CD4-positive, CD25-positive, alpha-beta regulatory T cell (primary cell): Measurements from ENCODE around the gene DNAJC16. TPM values are rescaled to one million over a fixed set of nuclear protein-coding genes. Genes with fewer than 3 reads are reported as not detected.
A peak's percentile ranks its signal among the peaks of the same experiment; 100 is the strongest.
"Not testable (repeated sequence)": the region's sequence is repeated elsewhere in the genome, so short reads cannot be mapped to it uniquely, and the experiment has no call there.

Source experiments
- ATAC-seq, 2 donors: fragments of 150-1000 bp; cut with Tn5 transposase; one replicate each; pipeline ENCODE4 v1.10.0; 2021; ENCODE audit warnings: low read depth in 2 of 2, moderate number of reproducible peaks in 2 of 2, moderate library complexity in 1 of 2
- DNase-seq, 3 donors: peaks; one replicate each; pipeline versions ENCODE4 v3.0.0 to v3.0.0-alpha.2; 2012 to 2022; ENCODE audit warnings: mixed read lengths in 1 of 3
- H3K27ac ChIP-seq: one replicate; pipeline ENCODE4 v1.7.0; 2013; ENCODE audit warnings: mild to moderate bottlenecking, low read length; ENCODE audit not compliant: insufficient read depth, poor library complexity, severe bottlenecking
- H3K27me3 ChIP-seq: one replicate; pipeline ENCODE4 v1.7.0; 2013; ENCODE audit warnings: low read length; ENCODE audit not compliant: control insufficient read depth, insufficient read depth
- H3K36me3 ChIP-seq: one replicate; pipeline ENCODE4 v1.7.0; 2013; ENCODE audit warnings: mild to moderate bottlenecking, low read length, moderate library complexity; ENCODE audit not compliant: control insufficient read depth, insufficient read depth
- H3K4me1 ChIP-seq: 2 replicates; pipeline ENCODE4 v1.7.0; 2013; ENCODE audit warnings: mild to moderate bottlenecking, low read length; ENCODE audit not compliant: insufficient read depth, control insufficient read depth, poor library complexity, severe bottlenecking
- H3K4me3 ChIP-seq: one replicate; pipeline ENCODE4 v1.7.0; 2013; ENCODE audit warnings: low read depth, mild to moderate bottlenecking, low read length, moderate library complexity
- H3K9me3 ChIP-seq, 2 experiments: 1 replicate in 1 of 2; 2 replicates in 1 of 2; pipeline ENCODE4 v1.7.0; 2013; ENCODE audit warnings: low read length in 2 of 2, mild to moderate bottlenecking in 1 of 2, moderate library complexity in 1 of 2; ENCODE audit not compliant: control insufficient read depth in 2 of 2
- H3K27ac Mint-ChIP-seq, 3 donors: one replicate each; pipeline ENCODE4 v1.8.0; 2020 to 2022; ENCODE audit warnings: mild to moderate bottlenecking in 3 of 3, mixed read lengths in 3 of 3, moderate library complexity in 2 of 3
- H3K27me3 Mint-ChIP-seq: one replicate; pipeline ENCODE4 v1.8.0; 2022; ENCODE audit warnings: mild to moderate bottlenecking, mixed read lengths
- H3K36me3 Mint-ChIP-seq: one replicate; pipeline ENCODE4 v1.8.0; 2020; ENCODE audit warnings: mixed read lengths
- H3K4me1 Mint-ChIP-seq, 4 donors: one replicate each; pipeline ENCODE4 v1.8.0; 2020 to 2022; ENCODE audit warnings: mixed read lengths in 4 of 4, mild to moderate bottlenecking in 1 of 4
- H3K4me3 Mint-ChIP-seq, 4 donors: one replicate each; pipeline ENCODE4 v1.8.0; 2020 to 2022; ENCODE audit warnings: mild to moderate bottlenecking in 4 of 4, mixed read lengths in 4 of 4, moderate library complexity in 3 of 4
- H3K9me3 Mint-ChIP-seq, 7 donors: one replicate each; pipeline ENCODE4 v1.8.0; 2020 to 2022; ENCODE audit warnings: mixed read lengths in 7 of 7, mild to moderate bottlenecking in 3 of 7, moderate library complexity in 2 of 7
- polyA plus RNA-seq, 4 donors: library from polyadenylated mRNA; unstranded; fragments of 300-500 nt; fragmentation: Illumina TruSeq; gene quantifications; one replicate each; pipeline ENCODE4 v1.2.3, GENCODE V29; 2021
- total RNA-seq: library from RNA; stranded (reverse); gene quantifications from one replicate; pipeline ENCODE4 v1.2.3, GENCODE V29; 2022

The DNAJC16 gene
- total and polyA plus RNA-seq, 5 donors from 2014 or later: 6.5 to 17.0 (median 7.8) TPM

- not testable (repeated sequence) for H3K27ac Mint-ChIP-seq, H3K4me1 ChIP-seq, H3K9me3 Mint-ChIP-seq, DNase-seq, ATAC-seq, H3K27me3 ChIP-seq, H3K27me3 Mint-ChIP-seq, H3K4me1 Mint-ChIP-seq, H3K4me3 Mint-ChIP-seq, H3K4me3 ChIP-seq, H3K27ac ChIP-seq, H3K36me3 ChIP-seq, H3K9me3 ChIP-seq
- H3K36me3 Mint-ChIP-seq: peaks cover 35% of the 10 kb centered on the region
Observed at GRCh38 chr1:15484443-15484842, 42.2 kb upstream of the DNAJC16 start.

- no peak overlapping the region for H3K27ac Mint-ChIP-seq
- Histone ChIP-seq H3K36me3 (no peaks in the 10 kb centered on the region), H3K4me3 (no peak overlapping the region), H3K9me3 (no peaks in the 10 kb centered on the region), H3K27ac (no peak overlapping the region), H3K4me1 (no peaks in the 10 kb centered on the region), H3K27me3 (no peaks in the 10 kb centered on the region)
- H3K9me3 Mint-ChIP-seq: no peaks in the 10 kb centered on the region
- H3K4me1 Mint-ChIP-seq: peaks cover 0 to 3% (median 2%) of the 10 kb centered on the region in 4 donors
- no peaks in the 10 kb centered on the region for H3K27me3 Mint-ChIP-seq
- ATAC-seq: no peak
- H3K36me3 Mint-ChIP-seq: peaks cover 37% of the 10 kb centered on the region
- DNase-seq: no peak
- no peak overlapping the region for H3K4me3 Mint-ChIP-seq
Observed at GRCh38 chr1:15485636-15486035, 41.0 kb upstream of the DNAJC16 start.

DNA sequence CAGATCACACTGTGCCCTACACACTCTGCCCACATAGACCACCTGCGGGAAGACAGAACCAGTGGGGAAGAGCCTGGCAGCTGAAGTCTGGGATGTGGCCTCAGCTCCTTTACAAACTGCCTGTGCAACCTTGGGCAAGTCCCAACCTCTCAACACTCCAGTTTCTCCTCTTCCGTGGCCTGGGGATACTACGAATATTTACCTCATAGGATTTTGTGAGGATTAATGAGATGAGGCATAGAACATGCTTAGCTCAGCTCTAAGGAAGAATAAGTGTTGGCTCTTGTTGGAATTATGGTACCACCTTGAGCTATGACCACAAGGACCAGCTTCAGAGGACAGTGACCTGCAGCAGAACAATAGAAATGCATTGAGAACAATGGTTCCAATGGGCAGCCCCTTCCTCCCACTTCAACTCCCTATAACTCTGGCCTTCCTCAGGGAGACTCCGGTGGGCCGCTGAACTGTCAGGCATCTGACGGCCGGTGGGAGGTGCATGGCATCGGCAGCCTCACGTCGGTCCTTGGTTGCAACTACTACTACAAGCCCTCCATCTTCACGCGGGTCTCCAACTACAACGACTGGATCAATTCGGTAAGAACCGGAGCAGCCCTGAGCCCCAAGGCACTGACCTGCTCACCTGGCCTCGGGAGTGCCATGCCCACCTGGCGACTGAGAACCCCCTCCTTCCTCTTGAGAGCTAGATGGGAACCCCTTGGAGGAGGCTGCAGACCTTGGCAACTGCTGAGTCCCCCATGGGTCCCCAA is 39.6 kb upstream of the DNAJC16 start:
- Mint-ChIP-seq H3K36me3 (peaks cover 41% of the 10 kb centered on the region), H3K4me1 (peaks cover 0 to 12% (median 4%) of the 10 kb centered on the region in 4 donors)
- H3K9me3 Mint-ChIP-seq, H3K4me3 ChIP-seq, ATAC-seq, H3K27ac ChIP-seq, H3K27ac Mint-ChIP-seq, H3K27me3 Mint-ChIP-seq, H3K36me3 ChIP-seq, H3K27me3 ChIP-seq, H3K4me1 ChIP-seq, H3K9me3 ChIP-seq, DNase-seq, H3K4me3 Mint-ChIP-seq: not testable (repeated sequence)

- Histone ChIP-seq H3K27me3 (no peaks in the 10 kb centered on the region), H3K36me3 (no peaks in the 10 kb centered on the region), H3K9me3 (no peaks in the 10 kb centered on the region), H3K27ac (no peak overlapping the region), H3K4me1 (no peaks in the 10 kb centered on the region), H3K4me3 (no peak overlapping the region)
- peaks cover 49% of the 10 kb centered on the region for H3K36me3 Mint-ChIP-seq
- no peaks in the 10 kb centered on the region for H3K9me3 Mint-ChIP-seq
- H3K4me3 Mint-ChIP-seq: peak overlapping the region in 1 of 4 donors; percentile 27
- ATAC-seq (no peak), DNase-seq (no peak)
- H3K27ac Mint-ChIP-seq: no peak overlapping the region
- peaks cover 0 to 12% (median 4%) of the 10 kb centered on the region in 4 donors for H3K4me1 Mint-ChIP-seq
- no peaks in the 10 kb centered on the region for H3K27me3 Mint-ChIP-seq
Observed at GRCh38 chr1:15488371-15488770, 38.3 kb upstream of the DNAJC16 start.

- DNase-seq: no peak
- H3K4me3 Mint-ChIP-seq: no peak overlapping the region
- Histone ChIP-seq H3K4me1 (no peaks in the 10 kb centered on the region), H3K4me3 (no peak overlapping the region), H3K9me3 (no peaks in the 10 kb centered on the region), H3K27ac (no peak overlapping the region), H3K27me3 (no peaks in the 10 kb centered on the region), H3K36me3 (no peaks in the 10 kb centered on the region)
- H3K4me1 Mint-ChIP-seq: peaks cover 0 to 12% (median 4%) of the 10 kb centered on the region in 4 donors
- H3K27ac Mint-ChIP-seq: no peak overlapping the region
- H3K36me3 Mint-ChIP-seq: peaks cover 46% of the 10 kb centered on the region
- ATAC-seq: no peak
- H3K27me3 Mint-ChIP-seq: no peaks in the 10 kb centered on the region
- H3K9me3 Mint-ChIP-seq: no peaks in the 10 kb centered on the region
Observed at GRCh38 chr1:15489052-15489736, 37.5 kb upstream of the DNAJC16 start.

DNA sequence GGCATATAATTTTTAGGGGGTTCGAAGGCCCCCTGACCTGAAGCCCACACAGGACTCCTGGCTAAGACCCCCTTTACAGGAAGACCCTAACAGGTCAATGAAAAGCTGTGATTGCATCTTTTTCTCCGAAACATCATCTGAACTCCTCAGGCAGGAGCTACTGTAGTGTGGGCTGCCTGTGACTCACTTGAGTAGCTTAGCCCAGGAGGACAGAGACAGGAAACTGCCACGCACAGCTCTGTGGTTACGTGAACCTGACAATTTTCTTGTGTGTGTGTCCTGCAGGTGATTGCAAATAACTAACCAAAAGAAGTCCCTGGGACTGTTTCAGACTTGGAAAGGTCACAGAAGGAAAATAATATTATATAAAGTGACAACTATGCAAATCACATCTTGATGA is 35.6 kb upstream of the DNAJC16 start:
- Mint-ChIP-seq H3K36me3 (peaks cover 47% of the 10 kb centered on the region), H3K4me1 (peaks cover 0 to 12% (median 5%) of the 10 kb centered on the region in 4 donors), H3K27ac (peak overlapping the region in 2 of 3 donors; percentile 5 to 17)
- not testable (repeated sequence) for H3K27me3 ChIP-seq, H3K9me3 Mint-ChIP-seq, H3K36me3 ChIP-seq, H3K4me3 Mint-ChIP-seq, H3K9me3 ChIP-seq, H3K27ac ChIP-seq, H3K27me3 Mint-ChIP-seq, H3K4me1 ChIP-seq, H3K4me3 ChIP-seq
- DNase-seq: peak in 1 of 3 donors; percentile 56
- ATAC-seq: peak in 1 of 2 donors; percentile 64

DNA sequence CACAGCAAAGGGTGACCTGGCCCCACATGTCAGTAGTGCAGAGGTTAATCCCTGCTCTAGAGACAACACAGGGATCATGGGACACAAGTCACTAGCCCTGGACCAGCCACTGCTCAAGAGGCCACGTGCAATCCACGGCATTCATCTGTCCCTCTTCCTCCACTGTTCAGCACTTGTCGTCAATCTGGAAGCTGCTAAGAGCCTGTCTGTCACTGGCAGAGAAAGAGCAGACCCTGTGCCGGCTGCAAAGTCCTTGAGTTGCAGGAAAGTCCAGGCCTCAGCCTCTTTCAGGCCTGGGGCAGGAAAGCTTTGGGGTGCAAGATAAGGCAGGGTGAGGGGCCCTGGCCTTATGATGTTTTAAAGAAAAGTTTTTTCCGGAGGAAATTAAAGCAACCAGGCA is 34.1 kb upstream of the DNAJC16 start:
- Mint-ChIP-seq H3K27me3 (no peaks in the 10 kb centered on the region), H3K4me3 (no peak overlapping the region), H3K4me1 (peaks cover 0 to 12% (median 7%) of the 10 kb centered on the region in 4 donors), H3K9me3 (no peaks in the 10 kb centered on the region), H3K36me3 (peaks cover 41% of the 10 kb centered on the region), H3K27ac (no peak overlapping the region)
- Histone ChIP-seq H3K27me3 (no peaks in the 10 kb centered on the region), H3K4me3 (no peak overlapping the region), H3K4me1 (no peaks in the 10 kb centered on the region), H3K9me3 (no peaks in the 10 kb centered on the region), H3K27ac (no peak overlapping the region), H3K36me3 (no peaks in the 10 kb centered on the region)
- no peak for ATAC-seq
- DNase-seq: no peak
